Mammary epithelial cell (primary cell): Measurements from ENCODE around the gene NPBWR2.

Experiments used
- EZH2 ChIP-seq: IDR thresholded peaks from 2 replicates; pipeline ENCODE4 v1.6.1; 2012; ENCODE audit warnings: low read length, inconsistent platforms, borderline replicate concordance
- TF ChIP-seq, protein P1 (sequence below), 2 donors: IDR thresholded peaks in 1 of 2; conservative IDR thresholded peaks in 1 of 2; 2 replicates each; pipeline ENCODE4 v1.5.1; 2011 to 2012; ENCODE audit warnings: inconsistent platforms in 2 of 2, low read length in 2 of 2, mild to moderate bottlenecking in 2 of 2, control low read depth in 1 of 2, low read depth in 1 of 2; ENCODE audit not compliant: insufficient read depth in 1 of 2; ENCODE audit errors: extremely low read depth in 1 of 2

DNA sequence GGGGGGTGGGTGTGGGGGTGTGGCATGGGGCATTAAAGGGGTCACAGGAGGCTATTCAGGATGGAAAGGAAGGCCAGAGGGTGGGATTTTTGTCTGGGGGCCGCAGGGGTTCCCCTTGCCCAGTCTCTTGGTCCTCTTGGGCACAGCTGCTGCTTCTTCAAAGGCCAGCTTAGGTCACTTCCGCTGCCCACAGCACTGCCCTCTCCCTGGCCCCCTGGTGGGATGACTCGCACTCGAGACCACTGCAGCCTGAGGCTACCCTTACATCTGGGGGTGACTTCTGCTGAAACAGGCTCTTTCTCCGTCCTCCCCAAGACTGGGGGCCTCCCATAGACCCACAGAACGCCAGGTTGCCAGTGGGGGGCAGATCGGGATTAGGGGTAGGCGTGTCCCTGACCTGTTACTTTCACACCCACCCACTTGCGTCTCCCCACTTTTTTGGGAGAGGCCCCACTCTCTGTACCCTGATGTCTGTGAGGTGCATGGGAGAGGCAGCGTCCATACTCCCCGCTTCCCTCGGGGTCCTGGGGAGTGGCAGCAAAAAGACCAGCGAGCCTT, 24.5 kb downstream of the NPBWR2 start:
- TF ChIP-seq, protein P1, sequence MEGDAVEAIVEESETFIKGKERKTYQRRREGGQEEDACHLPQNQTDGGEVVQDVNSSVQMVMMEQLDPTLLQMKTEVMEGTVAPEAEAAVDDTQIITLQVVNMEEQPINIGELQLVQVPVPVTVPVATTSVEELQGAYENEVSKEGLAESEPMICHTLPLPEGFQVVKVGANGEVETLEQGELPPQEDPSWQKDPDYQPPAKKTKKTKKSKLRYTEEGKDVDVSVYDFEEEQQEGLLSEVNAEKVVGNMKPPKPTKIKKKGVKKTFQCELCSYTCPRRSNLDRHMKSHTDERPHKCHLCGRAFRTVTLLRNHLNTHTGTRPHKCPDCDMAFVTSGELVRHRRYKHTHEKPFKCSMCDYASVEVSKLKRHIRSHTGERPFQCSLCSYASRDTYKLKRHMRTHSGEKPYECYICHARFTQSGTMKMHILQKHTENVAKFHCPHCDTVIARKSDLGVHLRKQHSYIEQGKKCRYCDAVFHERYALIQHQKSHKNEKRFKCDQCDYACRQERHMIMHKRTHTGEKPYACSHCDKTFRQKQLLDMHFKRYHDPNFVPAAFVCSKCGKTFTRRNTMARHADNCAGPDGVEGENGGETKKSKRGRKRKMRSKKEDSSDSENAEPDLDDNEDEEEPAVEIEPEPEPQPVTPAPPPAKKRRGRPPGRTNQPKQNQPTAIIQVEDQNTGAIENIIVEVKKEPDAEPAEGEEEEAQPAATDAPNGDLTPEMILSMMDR (conservative IDR thresholded peaks at IDR 0.05 in 1 of 2, IDR thresholded peaks at IDR 0.05 in 1 of 2; ENCODE audit: extremely low read depth in 1 of 2, insufficient read depth in 1 of 2, low read depth in 1 of 2, low read length in 2 of 2), result no peak
- no peak for TF ChIP-seq EZH2
